PC-9 (cell line): ENCODE measurements around the gene MTX3. TPM values are rescaled to one million over a fixed set of nuclear protein-coding genes. Genes with fewer than 3 reads are reported as not detected.

Experiments
- BruUV-seq: library from RNA; stranded (reverse); fragments of 400-500 nt; replicated peaks from 2 replicates; lab custom pipeline; 2021; lab: Mats Ljungman, UMichigan
- CTCF ChIA-PET: fragments of 300-600 bp; sonication (Branson Sonifier 250); formaldehyde crosslinking; loops from one replicate; lab custom pipeline; 2022; ENCODE audit warnings: antibody characterized with exemption; lab: Charles Lee
- POLR2A ChIA-PET: fragments of 300-600 bp; sonication (Branson Sonifier 250); formaldehyde crosslinking; loops from one replicate; lab custom pipeline; 2022; ENCODE audit warnings: antibody characterized with exemption; ENCODE audit not compliant: unreplicated experiment; lab: Charles Lee
- DNase-seq, 2 experiments: peaks; one replicate each; pipeline versions ENCODE4 v3.0.0 to v3.0.0-alpha.2; 2015 to 2022; ENCODE audit warnings: mixed read lengths in 1 of 2
- H2AFZ ChIP-seq: fragments of 200-600 bp; sonication (generic); 2 replicates; pipeline ENCODE4 v1.8.1; 2017; ENCODE audit warnings: antibody characterized with exemption
- H3F3A ChIP-seq: fragments of 200-600 bp; sonication (generic); 2 replicates; pipeline ENCODE4 v1.8.1; 2017; ENCODE audit warnings: antibody characterized with exemption, mild to moderate bottlenecking, low read depth; ENCODE audit not compliant: insufficient read depth
- H3K27ac ChIP-seq: fragments of 200-600 bp; sonication (generic); 2 replicates; pipeline ENCODE4 v1.6.1; 2016; ENCODE audit warnings: mixed run types
- H3K27me3 ChIP-seq: fragments of 200-600 bp; sonication (generic); 2 replicates; pipeline ENCODE4 v1.6.1; 2016; ENCODE audit warnings: low read depth, mixed run types; ENCODE audit not compliant: insufficient read depth
- H3K36me3 ChIP-seq: fragments of 200-600 bp; sonication (generic); 2 replicates; pipeline ENCODE4 v1.6.1; 2016; ENCODE audit warnings: low read depth, mixed run types
- H3K4me1 ChIP-seq: fragments of 200-600 bp; sonication (generic); replicated peaks from 2 replicates; pipeline ENCODE4 v1.6.1; 2016; ENCODE audit warnings: mixed run types; ENCODE audit not compliant: insufficient read depth
- H3K4me2 ChIP-seq: fragments of 200-600 bp; sonication (generic); 2 replicates; pipeline ENCODE4 v1.6.1; 2017; ENCODE audit warnings: mixed run types
- H3K4me3 ChIP-seq: fragments of 200-600 bp; sonication (generic); 2 replicates; pipeline ENCODE4 v1.6.1; 2016; ENCODE audit warnings: mixed run types
- H3K79me2 ChIP-seq: fragments of 200-600 bp; sonication (generic); 2 replicates; pipeline ENCODE4 v1.6.1; 2017; ENCODE audit warnings: low read depth, mixed run types
- H3K9me2 ChIP-seq: fragments of 200-600 bp; sonication (generic); 2 replicates; pipeline ENCODE4 v1.8.1; 2017; ENCODE audit warnings: mild to moderate bottlenecking; ENCODE audit not compliant: insufficient read depth
- H3K9me3 ChIP-seq: fragments of 200-600 bp; sonication (generic); 2 replicates; pipeline ENCODE4 v1.8.1; 2016; ENCODE audit warnings: low read depth; ENCODE audit not compliant: insufficient read depth
- H4K20me1 ChIP-seq: fragments of 200-600 bp; sonication (generic); 2 replicates; pipeline ENCODE4 v1.8.1; 2017; ENCODE audit not compliant: insufficient read depth
- CTCF ChIP-seq: fragments of 200-600 bp; sonication (generic); conservative IDR thresholded peaks from 2 replicates; pipeline ENCODE4 v1.6.1; 2017; ENCODE audit warnings: mixed run types, antibody characterized with exemption, mild to moderate bottlenecking, moderate library complexity
- EZH2 ChIP-seq: fragments of 200-600 bp; sonication (generic); IDR thresholded peaks from 2 replicates; pipeline ENCODE4 v1.8.0; 2017; ENCODE audit warnings: antibody characterized with exemption, low read depth
- intact Hi-C: fragments of 100-400 bp; cut with micrococcal nuclease; formaldehyde crosslinking; loops from one replicate; pipeline ENCODE4 v1.10.0; 2022; ENCODE audit not compliant: unreplicated experiment
- total RNA-seq: library from RNA; stranded (reverse); gene quantifications from 2 replicates; pipeline ENCODE4 v1.2.3, GENCODE V29; 2021

MTX3 gene
- total RNA-seq, 1 experiment from 2014 or later, result 22.8 TPM

GRCh38 chr5:80034559-80034958, 43.5 kb upstream of the MTX3 start:
- intact Hi-C loops, result no loop called here
- no peaks in the 10 kb centered on the region for H3K4me1 ChIP-seq
- H3K4me2 ChIP-seq, result no peak overlapping the region
- no peak overlapping the region for H2AFZ ChIP-seq
- no peaks in the 10 kb centered on the region for H3K79me2 ChIP-seq
- no peaks in the 10 kb centered on the region for H3K36me3 ChIP-seq
- H3K9me3 ChIP-seq, result no peaks in the 10 kb centered on the region
- H3K4me3 ChIP-seq, result no peak overlapping the region
- no peak for DNase-seq
- H4K20me1 ChIP-seq, result no peaks in the 10 kb centered on the region
- no peaks in the 10 kb centered on the region; the same call in none of the 2 replicates for H3K9me2 ChIP-seq
- H3F3A ChIP-seq, result no peaks in the 10 kb centered on the region
- no TSS peak for BruUV-seq
- TF ChIP-seq CTCF, result no peak
- no peak for TF ChIP-seq EZH2
- H3K27me3 ChIP-seq, result no peaks in the 10 kb centered on the region
- CTCF ChIA-PET, result no interaction called here
- POLR2A ChIA-PET, result no interaction called here
- no peak overlapping the region for H3K27ac ChIP-seq

- Histone ChIP-seq H3K9me3 (no peaks in the 10 kb centered on the region), H3F3A (no peaks in the 10 kb centered on the region), H3K4me2 (no peak overlapping the region), H3K36me3 (no peaks in the 10 kb centered on the region), H3K9me2 (no peaks in the 10 kb centered on the region; the same call in none of the 2 replicates), H4K20me1 (no peaks in the 10 kb centered on the region), H3K27me3 (no peaks in the 10 kb centered on the region), H3K79me2 (no peaks in the 10 kb centered on the region), H2AFZ (no peak overlapping the region), H3K27ac (no peak overlapping the region), H3K4me3 (no peak overlapping the region), H3K4me1 (no peaks in the 10 kb centered on the region)
- ChIA-PET CTCF (no interaction called here), POLR2A (no interaction called here)
- no peak for TF ChIP-seq EZH2
- TF ChIP-seq CTCF, result no peak
- no peak for DNase-seq
- intact Hi-C loops, result no loop called here
- no TSS peak for BruUV-seq
Observed at GRCh38 chr5:80033513-80033912, 42.5 kb upstream of the MTX3 start.

GRCh38 chr5:80031109-80031508, 40.0 kb upstream of the MTX3 start:
- H3K9me3 ChIP-seq, result no peaks in the 10 kb centered on the region
- DNase-seq, result no peak
- H3K27me3 ChIP-seq, result no peaks in the 10 kb centered on the region
- H3K4me2 ChIP-seq, result no peak overlapping the region
- ChIA-PET POLR2A (no interaction called here), CTCF (no interaction called here)
- H3K4me1 ChIP-seq, result no peaks in the 10 kb centered on the region
- intact Hi-C loops, result no loop called here
- H3F3A ChIP-seq, result no peaks in the 10 kb centered on the region
- H3K27ac ChIP-seq, result no peak overlapping the region
- no peaks in the 10 kb centered on the region for H4K20me1 ChIP-seq
- BruUV-seq, result no TSS peak
- H2AFZ ChIP-seq, result no peak overlapping the region
- TF ChIP-seq CTCF, result no peak
- TF ChIP-seq EZH2, result no peak
- no peak overlapping the region for H3K4me3 ChIP-seq
- no peaks in the 10 kb centered on the region for H3K9me2 ChIP-seq
- no peaks in the 10 kb centered on the region for H3K36me3 ChIP-seq
- no peaks in the 10 kb centered on the region for H3K79me2 ChIP-seq
